GM12892 (cell line): ENCODE data around the gene CD99.

Experiments used
- POLR2AphosphoS5 ChIP-seq: IDR thresholded peaks from 2 replicates; pipeline ENCODE4 v1.6.1; 2011; ENCODE audit warnings: low read depth, low read length, control low read depth
- TAF1 ChIP-seq: IDR thresholded peaks from 2 replicates; pipeline ENCODE4 v1.6.1; 2011; ENCODE audit warnings: low read depth, mild to moderate bottlenecking, control low read depth, low read length, borderline replicate concordance

GRCh38 chrX:2785538-2785937, 94.4 kb downstream of the CD99 start:
- no peak for TF ChIP-seq POLR2AphosphoS5
- no peak for TF ChIP-seq TAF1
